IMR-90 (cell line): ENCODE results near the gene CKLF. TPM values are rescaled to one million over a fixed set of nuclear protein-coding genes. Genes with fewer than 3 reads are reported as not detected.

Source experiments
- ATAC-seq: fragments of 200-7000 bp; cut with Tn5 transposase; 2 replicates; pipeline ENCODE4 v1.9.1; 2020; ENCODE audit warnings: low read depth, mild to moderate bottlenecking, moderate library complexity
- BruUV-seq: library from RNA; stranded (reverse); fragments of 400-500 nt; replicated peaks from 2 replicates; lab custom pipeline; 2021; lab: Mats Ljungman, UMichigan
- CTCF ChIA-PET: fragments of 300-600 bp; formaldehyde crosslinking; extraction: SDS; loops from one replicate; lab custom pipeline; 2021; ENCODE audit warnings: antibody characterized with exemption; lab: Yijun Ruan, JAX
- POLR2A ChIA-PET: fragments of 300-600 bp; sonication (Branson Sonifier 250); formaldehyde crosslinking; loops from one replicate; lab custom pipeline; 2022; ENCODE audit warnings: antibody characterized with exemption; ENCODE audit not compliant: unreplicated experiment; lab: Charles Lee
- DNase-seq: peaks from one replicate; pipeline ENCODE4 v3.0.0; 2013
- H2AFZ ChIP-seq: replicated peaks from 2 replicates; pipeline ENCODE3; 2013; ENCODE audit warnings: low read length, mild to moderate bottlenecking; ENCODE audit not compliant: poor library complexity
- H2AK5ac ChIP-seq: 2 replicates; pipeline ENCODE4 v1.6.1; 2013; ENCODE audit warnings: low read depth, low read length, inconsistent platforms
- H2AK9ac ChIP-seq: replicated peaks from 2 replicates; pipeline ENCODE3; 2013; ENCODE audit warnings: mild to moderate bottlenecking, low read depth, low read length, moderate library complexity; ENCODE audit not compliant: poor library complexity
- H2BK120ac ChIP-seq: 2 replicates; pipeline ENCODE4 v1.6.1; 2013; ENCODE audit warnings: low read depth, low read length, inconsistent platforms
- H2BK15ac ChIP-seq: 3 replicates; pipeline ENCODE4 v1.6.1; 2013; ENCODE audit warnings: low read depth, low read length, inconsistent platforms
- H2BK20ac ChIP-seq: 2 replicates; pipeline ENCODE4 v1.6.1; 2013; ENCODE audit warnings: low read depth, mild to moderate bottlenecking, inconsistent platforms, low read length, moderate library complexity
- H2BK5ac ChIP-seq: 2 replicates; pipeline ENCODE4 v1.6.1; 2013; ENCODE audit warnings: mild to moderate bottlenecking, low read depth, low read length, inconsistent platforms; ENCODE audit not compliant: poor library complexity, severe bottlenecking
- H3K14ac ChIP-seq: replicated peaks from 2 replicates; pipeline ENCODE4 v1.6.1; 2013; ENCODE audit warnings: low read depth, low read length, inconsistent platforms
- H3K18ac ChIP-seq: 2 replicates; pipeline ENCODE4 v1.6.1; 2013; ENCODE audit warnings: low read depth, low read length, control low read depth
- H3K23ac ChIP-seq: 2 replicates; pipeline ENCODE4 v1.6.1; 2013; ENCODE audit warnings: low read depth, low read length, inconsistent platforms
- H3K27ac ChIP-seq: 2 replicates; pipeline ENCODE4 v1.5.1; 2013; ENCODE audit warnings: mild to moderate bottlenecking, control low read depth, low read length; ENCODE audit not compliant: insufficient read depth
- H3K27me3 ChIP-seq: 2 replicates; pipeline ENCODE4 v1.6.1; 2013; ENCODE audit warnings: low read length; ENCODE audit not compliant: control insufficient read depth, insufficient read depth
- H3K36me3 ChIP-seq: 2 replicates; pipeline ENCODE4 v1.6.1; 2013; ENCODE audit warnings: low read length, mixed read lengths; ENCODE audit not compliant: control insufficient read depth, insufficient read depth
- H3K4ac ChIP-seq: 2 replicates; pipeline ENCODE4 v1.6.1; 2013; ENCODE audit warnings: low read depth, low read length, inconsistent platforms
- H3K4me1 ChIP-seq: 2 replicates; pipeline ENCODE4 v1.6.1; 2013; ENCODE audit warnings: low read length, mixed read lengths; ENCODE audit not compliant: control insufficient read depth, insufficient read depth
- H3K4me2 ChIP-seq: 2 replicates; pipeline ENCODE4 v1.6.1; 2013; ENCODE audit warnings: low read depth, mild to moderate bottlenecking, control low read depth, low read length, moderate library complexity
- H3K4me3 ChIP-seq: 2 replicates; pipeline ENCODE4 v1.5.1; 2013; ENCODE audit warnings: low read depth, mild to moderate bottlenecking, control low read depth, low read length, moderate library complexity; ENCODE audit not compliant: insufficient read depth
- H3K56ac ChIP-seq: 2 replicates; pipeline ENCODE4 v1.6.1; 2013; ENCODE audit warnings: low read length, inconsistent platforms; ENCODE audit not compliant: insufficient read depth; ENCODE audit errors: extremely low read depth
- H3K79me1 ChIP-seq, 2 experiments: 2 replicates each; pipeline ENCODE4 v1.6.1; 2013; ENCODE audit warnings: low read length in 2 of 2, inconsistent platforms in 1 of 2, low read depth in 1 of 2
- H3K9ac ChIP-seq: 2 replicates; pipeline ENCODE4 v1.6.1; 2013; ENCODE audit warnings: low read depth, low read length, control low read depth
- H3K9me1 ChIP-seq: 2 replicates; pipeline ENCODE4 v1.6.1; 2013; ENCODE audit warnings: low read length, inconsistent platforms; ENCODE audit not compliant: insufficient read depth
- H3K9me3 ChIP-seq: 2 replicates; pipeline ENCODE4 v1.6.1; 2013; ENCODE audit warnings: low read length; ENCODE audit not compliant: control insufficient read depth, insufficient read depth
- H4K20me1 ChIP-seq: 2 replicates; pipeline ENCODE4 v1.6.1; 2013; ENCODE audit warnings: low read length, inconsistent platforms; ENCODE audit not compliant: insufficient read depth
- H4K5ac ChIP-seq: 2 replicates; pipeline ENCODE4 v1.6.1; 2013; ENCODE audit warnings: mild to moderate bottlenecking, low read depth, low read length, control low read depth
- H4K8ac ChIP-seq, 2 experiments: 2 replicates each; pipeline ENCODE4 v1.6.1; 2013; ENCODE audit warnings: low read depth in 2 of 2, low read length in 2 of 2, control low read depth in 1 of 2, inconsistent platforms in 1 of 2
- H4K91ac ChIP-seq: 2 replicates; pipeline ENCODE4 v1.6.1; 2013; ENCODE audit warnings: low read depth, low read length, inconsistent platforms; ENCODE audit not compliant: insufficient read depth
- CHD1 ChIP-seq: IDR thresholded peaks from 2 replicates; pipeline ENCODE4 v1.6.1; 2012; ENCODE audit warnings: low read depth, low read length, improper control_type of control experiment
- NFE2L2 ChIP-seq: fragments of 150-350 bp; IDR thresholded peaks from 2 replicates; pipeline ENCODE4 v1.6.1; 2016; ENCODE audit warnings: low read depth, mild to moderate bottlenecking, low read length
- WGBS, 2 experiments: methylation state at CpG; one replicate each; pipeline versions ENCODE4 v1.1.5 to v1.1.7; 2013; ENCODE audit warnings: missing lambda C conversion rate in 2 of 2; ENCODE audit not compliant: insufficient read length in 1 of 2; ENCODE audit errors: extremely low coverage in 2 of 2; 5-methylcytosine and 5-hydroxymethylcytosine counted together
- dilution Hi-C: fragments of 300-500 bp; cut with HindIII; formaldehyde crosslinking; loops from one replicate; pipeline ENCODE4 v1.14.3; 2018; ENCODE audit warnings: low sequenced_read_pairs; ENCODE audit not compliant: unreplicated experiment
- in situ Hi-C: fragments of 300-500 bp; cut with MboI; formaldehyde crosslinking; loops from 3 replicates; pipeline ENCODE4 v1.14.3; 2019; ENCODE audit warnings: low sequenced_read_pairs, inconsistent platforms, mixed read lengths
- intact Hi-C: fragments of 100-400 bp; cut with micrococcal nuclease; formaldehyde crosslinking; loops from 2 replicates; pipeline ENCODE4 v1.10.0; 2022
- polyA plus RNA-seq, 3 experiments: library from polyadenylated mRNA; depleted of rRNA; stranded (reverse); fragments of >200 nt; gene quantifications; 2 replicates each; pipeline ENCODE4 v1.2.3, GENCODE V29; 2012; ENCODE audit warnings: low replicate concordance in 1 of 3
- total RNA-seq: library from RNA; depleted of rRNA; stranded (reverse); fragments of >200 nt; gene quantifications from 2 replicates; pipeline ENCODE4 v1.2.3, GENCODE V29; 2012
- TF ChIP-seq, protein P1 (sequence below): fragments of 150-350 bp; IDR thresholded peaks from 2 replicates; pipeline ENCODE4 v1.6.1; 2016; ENCODE audit warnings: low read depth, mild to moderate bottlenecking, low read length, moderate library complexity, borderline replicate concordance

Gene CKLF
- total and polyA plus RNA-seq, 2 of the 4 experiments (the other 2 are of a cell fraction): 60.8 to 92.2 TPM

DNA sequence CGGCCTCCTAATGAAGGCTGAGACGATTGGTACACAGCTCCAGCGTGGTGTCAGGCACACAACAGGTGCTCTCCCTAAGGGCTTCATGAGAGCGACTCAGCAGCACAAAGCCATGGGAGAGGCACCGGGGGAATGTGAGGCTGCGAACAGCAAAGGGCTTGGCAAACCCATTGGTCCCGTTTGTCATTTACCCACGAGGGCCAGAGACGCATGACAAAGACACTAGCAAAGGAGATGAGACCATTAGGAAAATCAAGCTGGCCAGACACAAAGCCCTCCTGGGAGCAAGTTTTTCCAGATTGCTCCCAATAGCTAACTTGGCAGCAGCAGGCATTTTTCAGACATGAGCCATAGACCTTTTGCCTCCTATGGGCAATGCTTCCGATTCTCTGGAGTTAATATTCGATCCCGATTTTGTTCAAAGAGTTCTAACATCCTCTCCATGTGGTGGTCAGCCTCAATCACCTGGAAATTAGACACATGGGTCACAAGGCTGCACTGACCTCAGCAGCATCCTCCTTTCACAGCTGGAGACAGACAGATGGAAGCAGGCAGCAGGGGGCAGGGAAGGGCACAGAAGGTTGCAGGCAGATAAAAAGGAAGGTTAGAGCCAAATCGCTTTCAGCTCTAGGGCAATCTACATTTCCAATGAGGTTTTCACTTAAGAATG lies 40.6 kb upstream of the CKLF start:
- no peaks in the 10 kb centered on the region for H3K27me3 ChIP-seq
- H4K20me1 ChIP-seq: peaks cover 2% of the 10 kb centered on the region; the same call in 1 of the 2 replicates
- H2AK9ac ChIP-seq: peak overlapping the region; percentile 66
- H3K4me2 ChIP-seq: peak overlapping the region; percentile 38; the same call in 1 of the 2 replicates
- H3K9me3 ChIP-seq: no peaks in the 10 kb centered on the region
- peaks cover 28% of the 10 kb centered on the region for H3K4me1 ChIP-seq
- H2AFZ ChIP-seq: peak overlapping the region; percentile 69
- peak overlapping the region; percentile 78 for H2BK20ac ChIP-seq
- no peak overlapping the region for H3K56ac ChIP-seq
- peak; percentile 21 for ATAC-seq
- H3K27ac ChIP-seq: peak overlapping the region; percentile 37
- peaks cover 33% of the 10 kb centered on the region for H3K9me1 ChIP-seq
- H3K36me3 ChIP-seq: peaks cover 3% of the 10 kb centered on the region; the same call in 1 of the 2 replicates
- H3K4ac ChIP-seq: peak overlapping the region; percentile 88
- H4K8ac ChIP-seq: peak overlapping the region in 1 of 2 experiments; percentile 87; a peak in 1 of 4 replicates
- WGBS, 2 experiments: 54% methylated on average over 11 of the region's 13 CpGs; no CpG with 5 or more reads in 1 of the 2 experiments
- peaks cover 0 to 20% of the 10 kb centered on the region in 2 experiments; a peak in 2 of 4 replicates for H3K79me1 ChIP-seq
- peak overlapping the region; percentile 73 for H2AK5ac ChIP-seq
- 0 out of 2 replicates have a peak overlapping the region, but pooled peaks have one; percentile 28 for H3K18ac ChIP-seq
- no peak overlapping the region; the same call in 1 of the 2 replicates for H4K5ac ChIP-seq
- TF ChIP-seq CHD1 (no peak), NFE2L2 (0 out of 2 replicates have a peak, but pooled peaks have one; percentile 18)
- TF ChIP-seq, protein P1, sequence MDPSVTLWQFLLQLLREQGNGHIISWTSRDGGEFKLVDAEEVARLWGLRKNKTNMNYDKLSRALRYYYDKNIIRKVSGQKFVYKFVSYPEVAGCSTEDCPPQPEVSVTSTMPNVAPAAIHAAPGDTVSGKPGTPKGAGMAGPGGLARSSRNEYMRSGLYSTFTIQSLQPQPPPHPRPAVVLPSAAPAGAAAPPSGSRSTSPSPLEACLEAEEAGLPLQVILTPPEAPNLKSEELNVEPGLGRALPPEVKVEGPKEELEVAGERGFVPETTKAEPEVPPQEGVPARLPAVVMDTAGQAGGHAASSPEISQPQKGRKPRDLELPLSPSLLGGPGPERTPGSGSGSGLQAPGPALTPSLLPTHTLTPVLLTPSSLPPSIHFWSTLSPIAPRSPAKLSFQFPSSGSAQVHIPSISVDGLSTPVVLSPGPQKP: peak; percentile 98
- in situ Hi-C loops (no loop called here), dilution Hi-C loops (no loop called here), intact Hi-C loops (no loop called here)
- peak overlapping the region; percentile 64; the same call in 1 of the 2 replicates for H3K14ac ChIP-seq
- no TSS peak for BruUV-seq
- DNase-seq: peak; percentile 72
- no peak overlapping the region for H3K9ac ChIP-seq
- peak overlapping the region; percentile 71 for H4K91ac ChIP-seq
- no peak overlapping the region for H3K4me3 ChIP-seq
- H2BK120ac ChIP-seq: peak overlapping the region; percentile 84
- peak overlapping the region; percentile 30; the same call in 1 of the 3 replicates for H2BK15ac ChIP-seq
- H3K23ac ChIP-seq: peak overlapping the region; percentile 62
- H2BK5ac ChIP-seq: peak overlapping the region; percentile 29
- CTCF ChIA-PET: interaction anchor here (0.9 to 1.5 kb wide), 4 partner anchors 10 to 103 kb away, joined by 3 to 4 read pairs (median 3); no protein-coding TSS in a partner anchor
- POLR2A ChIA-PET: no interaction called here
